ENCODE measurements around the gene PDE7B.
"Not testable (repeated sequence)": the region's sequence is repeated elsewhere in the genome, so short reads cannot be mapped to it uniquely, and the experiment has no call there.

PDE7B gene

GRCh38 chr6:136216503-136217401, 365.3 kb downstream of the PDE7B start:
- in situ Hi-C loops (cut with HindIII; ENCODE audit: low sequenced_read_pairs), result no loop called here

- in situ Hi-C loops (cut with HindIII; ENCODE audit: low sequenced_read_pairs), result not testable (repeated sequence)
Observed at GRCh38 chr6:136224974-136225373, 373.5 kb downstream of the PDE7B start.

- in situ Hi-C loops (cut with HindIII; ENCODE audit: low sequenced_read_pairs), result no loop called here
Observed at GRCh38 chr6:136225496-136225895, 374.0 kb downstream of the PDE7B start.

DNA sequence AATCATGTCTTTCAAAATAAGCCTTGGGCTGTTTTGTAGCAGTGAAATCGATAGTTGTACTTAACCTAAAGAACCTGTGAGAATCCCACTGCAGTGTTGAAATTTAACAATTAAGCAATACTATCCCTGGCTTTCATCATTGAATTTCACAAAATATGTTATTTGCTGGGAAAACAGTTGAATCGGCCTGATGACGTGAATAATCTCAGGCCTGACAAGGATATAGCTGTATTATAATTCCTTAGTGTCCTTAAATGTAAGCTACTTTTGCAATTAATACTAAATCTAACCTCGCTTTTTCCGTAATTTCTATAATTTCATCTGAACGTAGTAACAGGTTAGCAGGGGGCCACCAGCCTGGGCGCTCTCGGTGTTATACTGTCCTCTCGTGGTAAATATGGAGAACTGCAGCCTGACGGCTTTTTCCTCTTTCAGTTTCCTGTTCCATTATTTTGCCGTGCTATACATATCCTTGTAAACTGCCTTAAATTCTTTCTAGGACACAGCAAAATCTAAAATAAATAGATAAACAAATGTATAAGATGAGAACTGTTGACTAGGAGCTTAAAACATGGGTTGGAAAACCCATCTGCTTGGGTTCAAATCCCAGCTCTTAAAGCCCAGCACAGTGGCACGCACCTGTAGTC, 374.6 kb downstream of the PDE7B start:
- in situ Hi-C loops (cut with HindIII; ENCODE audit: low sequenced_read_pairs), result no loop called here

DNA sequence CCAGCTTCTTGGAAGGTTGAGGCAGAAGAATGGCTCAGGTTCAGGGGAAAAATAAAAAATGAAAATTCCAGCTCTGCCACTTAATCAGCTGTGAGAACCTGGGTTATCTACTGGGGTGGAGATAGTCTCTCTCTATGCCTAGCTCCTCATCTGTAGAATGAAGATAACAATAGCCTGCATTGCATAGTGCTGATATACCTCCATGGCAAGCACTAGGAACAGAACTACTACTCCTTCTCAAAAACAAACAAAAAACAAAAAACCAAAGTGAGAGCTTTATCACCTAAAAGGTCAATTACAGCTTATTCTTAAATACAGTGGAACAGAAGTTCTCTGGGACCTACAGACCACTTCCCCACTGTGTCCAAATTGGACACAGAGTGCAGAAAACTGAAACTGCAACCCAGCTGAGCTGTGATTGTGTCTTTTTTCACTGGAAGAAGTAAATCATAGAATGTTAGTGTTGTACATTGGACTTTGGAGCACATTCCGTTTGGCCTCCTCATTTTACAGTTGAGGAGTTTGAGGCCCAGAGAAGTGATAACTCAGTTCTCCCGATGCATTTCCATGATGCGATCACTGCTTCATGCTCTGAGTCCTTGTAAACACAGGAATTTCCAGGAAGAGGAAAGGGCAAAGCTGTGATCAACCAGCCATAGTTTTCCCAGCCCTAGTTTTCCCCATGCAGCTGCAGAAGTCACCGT, 375.3 kb downstream of the PDE7B start:
- in situ Hi-C loops (cut with HindIII; ENCODE audit: low sequenced_read_pairs), result no loop called here

DNA sequence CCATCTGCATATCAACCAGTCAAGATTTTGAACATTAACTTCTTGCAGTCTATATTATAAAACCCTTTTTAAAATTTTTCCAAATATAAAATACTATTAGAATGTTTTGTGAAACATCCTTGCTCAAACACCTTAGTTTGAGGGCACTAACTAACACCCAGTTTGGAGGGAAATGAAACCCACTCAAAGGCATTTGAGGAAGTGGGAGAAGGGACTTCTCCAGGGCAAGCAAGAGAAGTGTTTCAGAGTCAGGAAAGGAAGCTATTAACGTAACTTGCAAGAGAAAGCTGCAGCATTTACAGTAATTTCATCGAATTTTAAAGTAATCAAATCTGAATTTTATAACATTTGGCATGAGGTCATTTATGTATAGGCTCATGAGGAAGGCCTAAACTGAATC, 377.3 kb downstream of the PDE7B start:
- in situ Hi-C loops (cut with HindIII; ENCODE audit: low sequenced_read_pairs), result no loop called here

DNA sequence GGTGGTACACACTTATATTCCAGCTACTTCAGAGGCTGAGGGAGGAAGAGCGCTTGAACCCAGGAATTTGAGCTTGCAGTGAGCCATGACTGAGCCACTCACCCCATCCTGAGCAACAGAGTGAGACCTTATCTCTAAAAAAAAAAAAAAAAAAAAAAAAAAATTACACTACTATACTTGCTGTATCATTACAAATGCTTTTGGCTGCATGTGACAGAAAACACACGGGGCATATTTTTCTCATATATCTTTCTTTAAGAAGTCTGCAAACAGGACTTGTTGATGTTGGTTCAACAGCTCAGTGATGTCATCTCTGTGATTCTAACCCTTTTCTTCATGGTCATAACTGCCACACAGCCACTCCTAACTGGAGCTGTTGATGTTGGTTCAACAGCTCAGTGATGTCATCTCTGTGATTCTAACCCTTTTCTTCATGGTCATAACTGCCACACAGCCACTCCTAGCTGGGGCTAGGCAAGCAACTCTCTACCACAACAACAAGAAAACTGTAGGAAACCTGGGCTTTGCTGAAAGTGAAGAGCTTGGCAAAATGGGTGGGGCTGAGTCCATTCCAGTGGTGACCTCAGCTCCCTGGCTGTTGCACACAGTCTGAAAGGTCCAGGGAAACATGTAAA, 378.8 kb downstream of the PDE7B start:
- in situ Hi-C loops (cut with HindIII; ENCODE audit: low sequenced_read_pairs), result no loop called here

DNA sequence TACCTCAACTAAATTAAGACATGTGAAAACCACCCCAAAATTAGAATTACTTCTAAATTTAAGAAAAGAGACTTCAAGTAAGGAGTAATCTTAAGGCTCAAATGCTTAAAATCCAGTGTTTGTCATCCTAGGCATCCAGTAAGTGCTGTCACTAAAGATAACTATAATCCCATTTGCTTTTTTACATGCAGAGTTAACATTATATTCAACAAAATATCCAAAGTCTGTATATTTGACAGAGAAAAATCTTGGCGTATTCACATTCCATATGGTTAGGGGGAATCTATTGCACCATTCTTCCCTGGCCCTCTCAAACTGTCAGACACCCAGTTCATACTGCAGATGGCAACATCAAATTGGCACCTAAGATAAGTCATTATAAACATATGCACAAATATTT, 381.2 kb downstream of the PDE7B start:
- in situ Hi-C loops (cut with HindIII; ENCODE audit: low sequenced_read_pairs), result no loop called here

- in situ Hi-C loops (cut with HindIII; ENCODE audit: low sequenced_read_pairs), result no loop called here
Observed at GRCh38 chr6:136235233-136235564, 383.7 kb downstream of the PDE7B start.

- in situ Hi-C loops (cut with HindIII; ENCODE audit: low sequenced_read_pairs), result no loop called here
Observed at GRCh38 chr6:136236466-136237293, 385.2 kb downstream of the PDE7B start.

- in situ Hi-C loops (cut with HindIII; ENCODE audit: low sequenced_read_pairs), result no loop called here
Observed at GRCh38 chr6:136244061-136244616, 392.6 kb downstream of the PDE7B start.
